Smooth muscle cell (in vitro differentiated cells): ENCODE results near the gene RNF141. TPM values are rescaled to one million over a fixed set of nuclear protein-coding genes. Genes with fewer than 3 reads are reported as not detected.

Source experiments
- DNase-seq: peaks from one replicate; lab custom pipeline; 2025; ENCODE audit not compliant: unreplicated experiment; lab: John Stamatoyannopoulos, UW
- H2AFZ ChIP-seq: fragments of 200-600 bp; sonication (generic); 2 replicates; pipeline ENCODE4 v1.6.0; 2016; ENCODE audit warnings: antibody characterized with exemption, low read depth, mild to moderate bottlenecking
- H3F3A ChIP-seq: fragments of 200-600 bp; sonication (generic); 2 replicates; pipeline ENCODE4 v1.6.0; 2017; ENCODE audit warnings: antibody characterized with exemption, low read depth
- H3K27ac ChIP-seq: fragments of 200-600 bp; sonication (generic); 2 replicates; pipeline ENCODE4 v1.5.1; 2016; ENCODE audit warnings: low read depth, mild to moderate bottlenecking
- H3K27me3 ChIP-seq: fragments of 200-600 bp; sonication (generic); 2 replicates; pipeline ENCODE4 v1.6.1; 2016; ENCODE audit warnings: low read depth, mild to moderate bottlenecking
- H3K36me3 ChIP-seq: fragments of 200-600 bp; sonication (generic); 2 replicates; pipeline ENCODE4 v1.5.1; 2016; ENCODE audit warnings: low read depth
- H3K4me1 ChIP-seq: fragments of 200-600 bp; sonication (generic); 2 replicates; pipeline ENCODE4 v1.5.1; 2016; ENCODE audit warnings: low read depth
- H3K4me2 ChIP-seq: fragments of 200-600 bp; sonication (generic); 2 replicates; pipeline ENCODE4 v1.6.0; 2016; ENCODE audit warnings: mild to moderate bottlenecking
- H3K4me3 ChIP-seq: fragments of 200-600 bp; sonication (generic); 2 replicates; pipeline ENCODE4 v1.5.1; 2016; ENCODE audit warnings: mild to moderate bottlenecking
- H3K79me2 ChIP-seq: fragments of 200-600 bp; sonication (generic); 2 replicates; pipeline ENCODE4 v1.6.0; 2016; ENCODE audit warnings: low read depth, mild to moderate bottlenecking
- H3K9ac ChIP-seq: fragments of 200-600 bp; sonication (generic); 2 replicates; pipeline ENCODE4 v1.6.0; 2016; ENCODE audit warnings: low read depth
- H3K9me3 ChIP-seq: fragments of 200-600 bp; sonication (generic); replicated peaks from 2 replicates; pipeline ENCODE4 v1.5.1; 2016; ENCODE audit warnings: low read depth
- H4K20me1 ChIP-seq: fragments of 200-600 bp; sonication (generic); 2 replicates; pipeline ENCODE4 v1.6.0; 2016; ENCODE audit warnings: low read depth
- WGBS: methylation state at CpG from one replicate; pipeline ENCODE4 v1.1.7; 2016; ENCODE audit warnings: low lambda C conversion rate; 5-methylcytosine and 5-hydroxymethylcytosine counted together
- polyA plus RNA-seq: library from polyadenylated mRNA; unstranded; fragments of >200 nt; fragmentation: Nextera tagmentation; extraction: Ambion mirVana; gene quantifications from 2 replicates; pipeline ENCODE4 v1.2.1, GENCODE V29; 2016
- total RNA-seq: library from RNA; depleted of rRNA; stranded (reverse); fragments of >200 nt; gene quantifications from 2 replicates; pipeline ENCODE4 v1.2.3, GENCODE V29; 2014
- TF ChIP-seq, protein P1 (sequence below): fragments of 200-600 bp; sonication (generic); IDR thresholded peaks from 2 replicates; pipeline ENCODE4 v1.5.1; 2017; ENCODE audit warnings: borderline replicate concordance, mild to moderate bottlenecking, antibody characterized with exemption; ENCODE audit not compliant: insufficient read depth, poor library complexity, severe bottlenecking

The RNF141 gene
- total and polyA plus RNA-seq, 2 experiments from 2014 or later = 16.2 to 24.4 TPM

DNA sequence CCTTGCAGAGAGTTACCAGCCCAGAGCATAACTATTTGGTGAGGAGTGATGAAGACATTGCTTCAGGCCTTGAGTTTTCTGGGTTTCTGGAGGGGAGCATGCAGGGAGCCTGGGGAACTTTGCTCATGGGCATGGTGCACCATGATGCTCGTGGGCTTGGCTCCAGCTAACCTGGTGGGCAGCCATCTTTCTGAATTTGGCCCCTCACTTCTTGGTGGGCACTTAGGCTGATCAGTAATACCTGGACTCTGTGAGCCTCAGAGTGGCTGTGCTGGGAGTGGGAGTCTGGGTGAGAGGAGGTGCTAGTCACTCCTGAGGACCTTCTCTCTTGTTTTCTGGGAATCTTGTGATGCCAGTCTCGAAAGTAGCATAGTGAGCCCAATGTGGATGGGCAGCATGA, 55.3 kb downstream of the RNF141 start:
- Histone ChIP-seq H3K36me3 (no peaks in the 10 kb centered on the region), H3K27me3 (no peaks in the 10 kb centered on the region), H3K9ac (no peak overlapping the region), H3K4me2 (no peak overlapping the region), H3K27ac (no peak overlapping the region), H4K20me1 (no peaks in the 10 kb centered on the region), H3F3A (no peaks in the 10 kb centered on the region), H3K4me1 (peaks cover 2% of the 10 kb centered on the region), H3K79me2 (no peaks in the 10 kb centered on the region), H2AFZ (no peak overlapping the region), H3K9me3 (no peaks in the 10 kb centered on the region), H3K4me3 (no peak overlapping the region)
- DNase-seq = no peak
- TF ChIP-seq, protein P1, sequence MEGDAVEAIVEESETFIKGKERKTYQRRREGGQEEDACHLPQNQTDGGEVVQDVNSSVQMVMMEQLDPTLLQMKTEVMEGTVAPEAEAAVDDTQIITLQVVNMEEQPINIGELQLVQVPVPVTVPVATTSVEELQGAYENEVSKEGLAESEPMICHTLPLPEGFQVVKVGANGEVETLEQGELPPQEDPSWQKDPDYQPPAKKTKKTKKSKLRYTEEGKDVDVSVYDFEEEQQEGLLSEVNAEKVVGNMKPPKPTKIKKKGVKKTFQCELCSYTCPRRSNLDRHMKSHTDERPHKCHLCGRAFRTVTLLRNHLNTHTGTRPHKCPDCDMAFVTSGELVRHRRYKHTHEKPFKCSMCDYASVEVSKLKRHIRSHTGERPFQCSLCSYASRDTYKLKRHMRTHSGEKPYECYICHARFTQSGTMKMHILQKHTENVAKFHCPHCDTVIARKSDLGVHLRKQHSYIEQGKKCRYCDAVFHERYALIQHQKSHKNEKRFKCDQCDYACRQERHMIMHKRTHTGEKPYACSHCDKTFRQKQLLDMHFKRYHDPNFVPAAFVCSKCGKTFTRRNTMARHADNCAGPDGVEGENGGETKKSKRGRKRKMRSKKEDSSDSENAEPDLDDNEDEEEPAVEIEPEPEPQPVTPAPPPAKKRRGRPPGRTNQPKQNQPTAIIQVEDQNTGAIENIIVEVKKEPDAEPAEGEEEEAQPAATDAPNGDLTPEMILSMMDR = no peak
- 50% methylated on average over 2 of the region's 2 CpGs for WGBS

DNA sequence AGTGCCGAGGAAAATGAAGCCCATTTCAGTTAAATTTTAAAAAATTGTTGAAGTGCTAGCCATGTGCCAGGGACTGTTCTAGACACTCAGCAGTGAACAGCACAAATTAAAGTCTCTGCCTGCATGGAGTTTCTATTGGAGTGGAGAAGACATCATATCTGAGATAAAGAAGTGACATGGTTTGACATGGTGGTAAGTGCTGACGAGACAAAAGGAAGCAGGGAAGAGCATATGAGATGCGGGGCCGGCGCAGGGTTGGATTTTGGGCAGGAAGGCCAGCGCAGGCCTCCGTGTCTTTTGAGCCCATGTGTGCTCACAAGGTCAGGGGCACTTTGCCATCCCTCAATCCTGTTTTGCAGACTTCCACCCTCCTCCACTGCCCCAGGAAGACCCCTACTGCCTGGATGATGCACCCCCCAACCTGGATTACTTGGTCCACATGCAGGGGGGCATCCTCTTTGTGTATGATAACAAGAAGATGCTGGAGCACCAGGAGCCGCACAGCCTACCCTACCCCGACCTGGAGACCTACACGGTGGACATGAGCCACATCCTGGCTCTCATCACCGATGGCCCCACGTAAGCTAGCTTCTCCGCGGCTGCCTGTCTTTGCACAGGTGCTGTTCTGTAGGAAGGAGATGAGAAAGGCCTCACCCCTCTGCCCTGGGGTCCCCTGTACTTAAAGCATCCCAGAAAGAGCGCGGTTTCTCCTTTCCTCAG, 56.4 kb downstream of the RNF141 start:
- 92% methylated on average over 16 of the region's 16 CpGs for WGBS
- Histone ChIP-seq H3K27me3 (no peaks in the 10 kb centered on the region), H2AFZ (no peak overlapping the region)

DNA sequence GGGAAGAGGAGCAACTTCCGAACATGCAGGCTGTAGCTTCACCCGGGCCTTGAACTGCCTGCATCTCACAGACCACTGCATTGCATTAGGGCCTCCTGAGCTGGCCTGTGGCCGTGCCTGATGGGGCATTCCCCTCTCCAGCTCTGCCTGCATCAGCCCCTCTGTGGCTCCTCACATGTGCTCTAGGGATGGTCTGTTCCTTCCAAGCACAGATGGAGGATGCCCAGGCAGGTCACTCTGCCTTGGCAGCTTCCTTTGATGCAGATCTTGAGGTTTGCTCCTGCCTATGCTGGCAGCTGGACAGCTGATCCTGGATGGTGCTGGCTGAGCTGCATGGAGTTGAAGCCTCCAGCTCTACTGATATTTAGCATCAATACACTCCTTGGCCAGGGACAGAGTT, 57.4 kb downstream of the RNF141 start:
- H2AFZ ChIP-seq = no peak overlapping the region
- 58% methylated on average over 3 of the region's 3 CpGs for WGBS
- H3K4me2 ChIP-seq = no peak overlapping the region
- no peak for DNase-seq
- H3K9ac ChIP-seq = no peak overlapping the region
- no peaks in the 10 kb centered on the region for H3K9me3 ChIP-seq
- H3K27ac ChIP-seq = no peak overlapping the region
- no peaks in the 10 kb centered on the region for H3K36me3 ChIP-seq
- no peaks in the 10 kb centered on the region for H3K4me1 ChIP-seq
- no peaks in the 10 kb centered on the region for H4K20me1 ChIP-seq
- H3F3A ChIP-seq = no peaks in the 10 kb centered on the region
- TF ChIP-seq, protein P1 = no peak
- H3K27me3 ChIP-seq = no peaks in the 10 kb centered on the region
- H3K4me3 ChIP-seq = no peak overlapping the region
- H3K79me2 ChIP-seq = no peaks in the 10 kb centered on the region

More for the DNA sequence above, 56.4 kb downstream of the RNF141 start:
- Histone ChIP-seq H4K20me1 (no peaks in the 10 kb centered on the region), H3K36me3 (no peaks in the 10 kb centered on the region), H3K4me1 (no peaks in the 10 kb centered on the region), H3K9me3 (no peaks in the 10 kb centered on the region), H3K4me2 (no peak overlapping the region), H3K79me2 (no peaks in the 10 kb centered on the region), H3K9ac (no peak overlapping the region), H3K4me3 (no peak overlapping the region), H3F3A (no peaks in the 10 kb centered on the region), H3K27ac (no peak overlapping the region)
- TF ChIP-seq, protein P1 = no peak
- DNase-seq = no peak

DNA sequence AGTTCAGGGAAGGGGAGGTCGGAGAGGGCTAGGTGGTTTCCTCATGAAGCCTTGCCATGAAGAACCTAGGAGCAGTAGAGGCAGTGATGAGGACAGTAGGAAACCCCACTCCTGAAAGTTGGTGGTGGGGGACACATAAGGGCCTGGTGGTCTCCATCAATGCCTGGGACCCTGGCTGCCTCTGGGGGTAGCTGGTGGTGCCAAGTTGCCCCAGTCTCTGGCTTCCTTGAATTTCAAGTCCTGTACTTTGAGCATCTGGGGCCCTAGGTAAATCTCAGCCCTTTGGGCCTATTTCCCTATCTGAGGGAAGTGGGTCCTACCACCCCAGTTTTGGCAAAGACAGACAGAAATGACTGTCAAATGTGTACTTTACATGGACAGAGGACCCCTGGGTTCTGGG, 57.8 kb downstream of the RNF141 start:
- Histone ChIP-seq H3K4me3 (no peak overlapping the region), H3K36me3 (no peaks in the 10 kb centered on the region), H3K9ac (no peak overlapping the region), H3K4me2 (no peak overlapping the region), H3K9me3 (no peaks in the 10 kb centered on the region), H3K79me2 (no peaks in the 10 kb centered on the region), H2AFZ (no peak overlapping the region), H3K27ac (no peak overlapping the region), H4K20me1 (no peaks in the 10 kb centered on the region), H3K4me1 (no peaks in the 10 kb centered on the region), H3F3A (no peaks in the 10 kb centered on the region), H3K27me3 (no peaks in the 10 kb centered on the region)
- TF ChIP-seq, protein P1 = no peak
- DNase-seq = no peak
- 100% methylated on average over 1 of the region's 1 CpG for WGBS
